Dendritic cell treated with granulocyte-macrophage colony-stimulating factor and Interleukin-4, amounts not matched to agents 40 ng/mL and 50 ng/mL, for 4 days (primary cell): ENCODE data around the gene CLBA1.
A peak's percentile ranks its signal among the peaks of the same experiment; 100 is the strongest.

Experiments used
- H3K27ac Mint-ChIP-seq: one replicate; pipeline ENCODE4 v1.8.0; 2022; ENCODE audit warnings: mild to moderate bottlenecking, mixed read lengths
- H3K27me3 Mint-ChIP-seq: one replicate; pipeline ENCODE4 v1.8.0; 2022; ENCODE audit warnings: mild to moderate bottlenecking, mixed read lengths
- H3K36me3 Mint-ChIP-seq: one replicate; pipeline ENCODE4 v1.8.0; 2022; ENCODE audit warnings: low read depth, mixed read lengths
- H3K4me1 Mint-ChIP-seq: one replicate; pipeline ENCODE4 v1.8.0; 2022; ENCODE audit warnings: low read depth, mixed read lengths
- H3K4me3 Mint-ChIP-seq: one replicate; pipeline ENCODE4 v1.8.0; 2022; ENCODE audit warnings: mild to moderate bottlenecking, moderate library complexity, mixed read lengths
- H3K9me3 Mint-ChIP-seq: one replicate; pipeline ENCODE4 v1.8.0; 2022; ENCODE audit warnings: mixed read lengths
- intact Hi-C: fragments of 100-400 bp; cut with micrococcal nuclease; formaldehyde crosslinking; loops from one replicate; pipeline ENCODE4 v1.15.0; 2022

The CLBA1 gene

DNA sequence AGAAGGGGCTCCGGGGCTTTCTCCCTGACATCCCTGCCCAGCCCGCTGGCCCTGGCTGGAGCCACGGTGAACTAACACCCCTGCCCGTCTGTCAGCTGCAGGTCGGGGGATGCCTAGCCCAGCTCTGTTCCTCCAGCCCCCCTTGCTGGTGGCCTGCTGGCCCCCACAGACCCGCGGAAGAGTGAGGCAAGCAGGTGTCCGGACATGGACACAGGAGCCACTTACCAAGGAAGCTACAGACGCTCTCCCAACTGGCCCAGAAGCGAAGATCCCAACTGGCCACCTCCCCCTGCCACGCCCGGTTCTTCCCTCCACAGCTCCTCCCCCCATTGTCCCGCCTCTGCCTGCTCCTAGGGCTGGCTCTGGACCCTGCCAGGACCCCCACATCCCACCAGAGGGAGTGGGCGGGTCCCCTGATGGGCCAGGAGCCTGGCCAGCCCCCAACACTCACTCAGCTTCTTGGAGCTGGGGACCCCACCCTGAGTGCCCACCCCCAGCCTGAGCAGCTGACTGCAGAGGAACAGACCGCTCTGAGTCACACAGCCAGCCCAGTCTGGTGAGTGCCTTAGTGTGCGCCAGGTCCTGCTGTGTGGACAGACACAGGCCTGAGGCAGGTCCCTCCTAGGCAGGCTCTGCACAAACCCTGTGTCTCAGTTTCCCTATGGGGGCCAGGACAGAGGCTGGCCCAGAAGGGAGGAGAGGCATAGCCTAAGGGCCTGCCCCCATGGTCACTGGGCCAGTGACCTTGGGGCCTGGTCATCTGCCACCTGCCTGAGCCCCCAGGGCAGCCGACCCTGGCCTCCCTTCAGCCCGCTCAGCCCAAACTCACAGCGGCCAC is 15.1 kb upstream of the CLBA1 start:
- intact Hi-C loops: no loop called here
- H3K9me3 Mint-ChIP-seq: no peaks in the 10 kb centered on the region
- H3K27me3 Mint-ChIP-seq: peaks cover 45% of the 10 kb centered on the region
- H3K4me1 Mint-ChIP-seq: peaks cover 6% of the 10 kb centered on the region
- H3K4me3 Mint-ChIP-seq: no peak overlapping the region
- no peak overlapping the region for H3K27ac Mint-ChIP-seq
- H3K36me3 Mint-ChIP-seq: no peaks in the 10 kb centered on the region

DNA sequence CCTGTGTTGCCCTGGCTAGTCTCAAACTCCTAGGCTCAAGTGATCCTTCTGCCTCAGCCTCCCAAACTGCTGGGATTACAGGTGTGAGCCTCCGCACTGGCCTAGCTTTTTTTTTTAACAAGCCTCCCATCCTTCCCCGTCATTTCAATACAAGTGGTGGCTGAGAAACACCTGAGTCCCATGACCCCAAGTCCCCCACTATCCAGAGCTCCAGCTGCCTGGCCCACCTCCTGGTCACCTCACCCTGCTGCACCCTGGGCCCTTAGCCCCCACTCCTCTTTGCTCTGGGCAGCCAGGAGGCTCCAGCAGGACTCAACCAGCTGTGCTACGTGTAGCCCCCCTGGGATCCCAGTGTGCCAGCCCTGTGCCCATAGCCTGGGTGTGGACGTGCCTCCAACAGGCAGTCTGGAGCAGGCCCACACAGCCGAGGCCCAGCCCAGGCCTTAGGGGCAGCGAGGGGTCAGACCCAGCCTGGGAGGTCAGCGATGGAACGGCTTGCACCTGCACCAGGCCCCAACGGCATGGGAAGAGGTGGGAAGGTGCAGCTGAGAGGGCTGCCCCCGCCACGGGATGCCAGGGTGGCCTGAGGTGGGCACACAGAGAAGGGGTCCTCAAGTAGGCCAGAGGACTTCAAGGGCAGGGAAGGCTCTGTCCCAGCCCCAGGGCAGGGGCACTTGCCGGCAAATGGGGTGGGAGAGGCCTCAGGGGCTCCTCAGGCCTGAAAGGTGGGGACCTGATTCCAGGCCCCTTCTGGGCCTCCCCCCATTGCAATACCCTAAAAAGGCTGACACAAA is 13.9 kb upstream of the CLBA1 start:
- Mint-ChIP-seq H3K27me3 (peaks cover 46% of the 10 kb centered on the region), H3K4me1 (peaks cover 11% of the 10 kb centered on the region), H3K4me3 (no peak overlapping the region), H3K27ac (no peak overlapping the region), H3K36me3 (no peaks in the 10 kb centered on the region), H3K9me3 (no peaks in the 10 kb centered on the region)
- intact Hi-C loops: no loop called here

DNA sequence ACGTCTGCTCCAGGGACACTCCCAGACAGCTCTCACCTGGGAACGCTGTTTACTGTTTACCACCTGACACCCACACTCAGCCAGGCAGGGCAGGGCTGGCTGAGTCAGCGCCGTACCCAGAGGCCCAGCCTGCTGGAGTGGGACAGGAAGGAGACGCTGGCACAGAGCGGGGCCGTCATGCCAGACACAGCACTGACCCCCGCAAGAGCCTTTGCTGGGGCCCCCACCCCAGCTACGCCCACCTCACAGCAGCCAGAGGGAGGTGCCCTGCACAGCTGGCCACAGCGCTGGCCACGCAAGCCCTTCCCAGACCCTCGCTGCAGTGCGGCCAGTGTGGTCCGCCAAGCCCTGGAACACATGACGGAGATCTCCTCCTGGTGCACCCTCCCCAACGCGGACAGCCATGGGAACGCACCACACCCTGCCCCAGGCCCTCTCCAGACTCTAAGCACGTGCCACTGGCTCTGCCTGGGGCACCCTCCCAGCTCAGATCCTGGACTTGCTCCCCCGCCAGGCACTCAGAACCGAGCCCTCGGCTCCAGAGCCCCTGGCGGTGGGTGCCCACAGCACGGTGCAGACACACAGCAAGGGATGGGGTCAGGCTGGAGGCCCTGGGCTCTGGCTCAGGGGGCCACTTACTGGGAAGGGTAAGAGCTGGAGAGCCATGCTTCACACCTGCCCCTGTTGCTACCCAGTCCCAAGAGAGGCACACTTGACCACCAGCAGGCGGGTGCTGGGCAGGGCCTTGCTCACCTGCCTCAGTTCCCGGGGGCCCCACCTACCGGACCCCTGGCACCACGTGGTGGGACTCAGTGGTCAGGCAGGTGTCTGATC is 13.1 kb upstream of the CLBA1 start:
- intact Hi-C loops: no loop called here
- H3K4me1 Mint-ChIP-seq: peaks cover 15% of the 10 kb centered on the region
- no peaks in the 10 kb centered on the region for H3K9me3 Mint-ChIP-seq
- no peak overlapping the region for H3K27ac Mint-ChIP-seq
- peaks cover 46% of the 10 kb centered on the region for H3K27me3 Mint-ChIP-seq
- H3K36me3 Mint-ChIP-seq: no peaks in the 10 kb centered on the region
- H3K4me3 Mint-ChIP-seq: no peak overlapping the region

DNA sequence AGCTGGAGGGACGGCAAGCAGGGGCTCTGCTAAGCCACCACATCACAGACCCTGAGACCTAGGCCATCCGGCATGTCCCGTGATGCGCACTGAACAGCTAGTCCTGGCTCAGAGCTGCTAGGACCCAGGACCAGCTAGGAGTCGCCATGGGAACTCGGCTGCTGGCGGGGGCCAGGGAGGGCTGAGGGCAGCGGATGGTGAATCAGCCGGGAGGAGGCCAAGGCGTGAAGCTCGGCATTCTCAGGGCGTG is 12.5 kb upstream of the CLBA1 start:
- H3K36me3 Mint-ChIP-seq: no peaks in the 10 kb centered on the region
- H3K4me3 Mint-ChIP-seq: no peak overlapping the region
- H3K27me3 Mint-ChIP-seq: peaks cover 43% of the 10 kb centered on the region
- H3K4me1 Mint-ChIP-seq: peaks cover 19% of the 10 kb centered on the region
- no peak overlapping the region for H3K27ac Mint-ChIP-seq
- H3K9me3 Mint-ChIP-seq: no peaks in the 10 kb centered on the region
- intact Hi-C loops: no loop called here

DNA sequence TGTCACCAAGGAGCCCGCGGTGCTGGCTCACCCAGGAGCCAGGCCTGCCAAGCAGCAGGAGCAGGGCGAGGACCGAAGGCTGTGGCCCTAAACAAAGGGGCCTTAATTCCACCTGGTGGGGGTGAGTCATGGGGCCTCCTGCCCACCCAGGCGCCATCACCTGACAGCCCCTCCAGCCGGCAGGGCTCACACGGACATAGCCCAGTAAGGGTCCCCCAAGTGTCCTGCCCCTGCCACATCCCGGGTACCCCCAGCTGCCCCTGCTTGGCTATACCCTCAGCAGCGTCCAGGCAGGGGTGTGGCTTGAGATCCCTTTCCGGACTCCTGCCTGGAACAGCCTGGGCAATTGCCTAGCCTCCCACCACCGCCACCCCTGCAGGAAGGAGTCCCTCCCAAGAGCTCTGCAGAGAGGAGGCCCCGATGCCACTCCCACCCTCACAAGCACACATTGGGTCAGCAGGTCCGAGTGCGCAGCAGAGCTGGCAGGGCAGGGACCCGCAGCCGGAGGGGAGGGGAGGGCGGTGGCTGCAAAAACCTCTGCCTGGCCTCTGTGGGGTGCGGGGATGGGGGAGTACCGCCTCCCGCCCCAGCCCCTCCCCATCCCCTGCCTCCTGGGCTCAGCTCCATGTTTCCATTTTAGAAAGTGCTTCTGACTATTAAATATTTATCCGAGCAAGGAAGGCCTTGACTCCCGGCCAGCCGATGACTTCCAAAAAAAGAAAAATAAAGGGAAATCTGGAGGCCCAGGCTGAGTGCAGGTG is 12.0 kb upstream of the CLBA1 start:
- H3K4me3 Mint-ChIP-seq: no peak overlapping the region
- intact Hi-C loops: no loop called here
- H3K4me1 Mint-ChIP-seq: peaks cover 21% of the 10 kb centered on the region
- H3K9me3 Mint-ChIP-seq: no peaks in the 10 kb centered on the region
- H3K27ac Mint-ChIP-seq: no peak overlapping the region
- no peaks in the 10 kb centered on the region for H3K36me3 Mint-ChIP-seq
- H3K27me3 Mint-ChIP-seq: peaks cover 40% of the 10 kb centered on the region

DNA sequence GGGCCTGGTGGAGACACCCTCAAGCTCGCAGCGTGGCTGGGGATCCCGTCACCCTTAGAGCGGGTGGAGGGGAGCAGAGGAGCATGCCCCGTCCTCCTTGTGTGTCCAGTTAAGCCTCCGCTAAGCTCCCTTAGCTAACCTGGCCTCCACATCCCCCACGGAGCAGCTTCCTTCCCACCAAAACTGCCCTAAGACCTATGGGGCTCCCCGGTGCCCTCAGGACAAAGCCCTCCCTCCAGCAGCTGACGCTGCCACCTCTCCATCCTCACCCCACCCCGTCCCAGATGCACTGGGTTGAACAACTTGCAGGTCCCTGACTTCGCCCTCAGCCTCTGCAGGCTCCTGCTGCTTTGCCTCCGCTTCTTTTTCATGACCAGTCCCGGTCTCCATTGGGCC is 11.4 kb upstream of the CLBA1 start:
- Mint-ChIP-seq H3K4me1 (peaks cover 27% of the 10 kb centered on the region), H3K27me3 (peaks cover 40% of the 10 kb centered on the region), H3K27ac (no peak overlapping the region), H3K9me3 (no peaks in the 10 kb centered on the region), H3K36me3 (no peaks in the 10 kb centered on the region), H3K4me3 (no peak overlapping the region)
- intact Hi-C loops: no loop called here

DNA sequence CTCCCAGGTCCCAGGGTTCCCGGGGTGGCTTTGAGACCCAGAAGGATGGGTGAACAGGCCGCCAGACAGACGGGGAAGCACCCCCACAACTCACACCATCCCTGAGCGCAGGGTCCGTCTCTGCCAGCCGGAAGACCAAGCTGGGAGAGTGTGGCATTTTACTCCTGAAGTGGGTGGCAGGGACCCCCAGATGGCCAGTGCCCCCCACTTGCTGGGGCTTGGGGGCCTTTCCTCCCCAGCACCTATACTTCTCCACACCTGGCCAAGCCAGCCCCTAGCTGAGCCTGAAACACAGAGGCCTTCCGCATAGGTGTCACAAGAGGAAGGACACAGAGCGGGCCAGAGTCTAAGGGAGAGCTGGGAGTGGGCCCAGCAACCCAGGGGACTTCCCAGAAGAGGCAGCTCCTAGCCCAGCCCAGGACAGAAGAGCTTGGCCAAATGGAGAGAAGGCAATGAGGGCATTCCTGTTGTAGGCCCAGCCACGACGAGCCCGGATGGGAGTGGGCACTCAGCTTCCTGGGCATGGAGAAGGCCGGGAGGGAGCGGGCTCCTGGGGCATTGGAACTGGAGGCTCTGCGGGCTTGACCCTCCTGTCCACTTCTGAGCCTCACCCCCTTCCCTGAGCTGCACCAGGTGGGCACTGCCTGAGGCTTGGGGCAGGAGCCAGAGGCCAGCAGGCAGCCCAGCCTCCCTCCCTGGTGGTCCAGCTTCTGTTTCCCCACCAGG is 10.8 kb upstream of the CLBA1 start:
- Mint-ChIP-seq H3K9me3 (no peaks in the 10 kb centered on the region), H3K4me3 (no peak overlapping the region), H3K4me1 (peaks cover 27% of the 10 kb centered on the region), H3K36me3 (no peaks in the 10 kb centered on the region), H3K27me3 (peaks cover 42% of the 10 kb centered on the region), H3K27ac (no peak overlapping the region)
- intact Hi-C loops: loop anchor here (5.0 kb wide), 1 partner anchor 112 kb away; no protein-coding TSS in a partner anchor

DNA sequence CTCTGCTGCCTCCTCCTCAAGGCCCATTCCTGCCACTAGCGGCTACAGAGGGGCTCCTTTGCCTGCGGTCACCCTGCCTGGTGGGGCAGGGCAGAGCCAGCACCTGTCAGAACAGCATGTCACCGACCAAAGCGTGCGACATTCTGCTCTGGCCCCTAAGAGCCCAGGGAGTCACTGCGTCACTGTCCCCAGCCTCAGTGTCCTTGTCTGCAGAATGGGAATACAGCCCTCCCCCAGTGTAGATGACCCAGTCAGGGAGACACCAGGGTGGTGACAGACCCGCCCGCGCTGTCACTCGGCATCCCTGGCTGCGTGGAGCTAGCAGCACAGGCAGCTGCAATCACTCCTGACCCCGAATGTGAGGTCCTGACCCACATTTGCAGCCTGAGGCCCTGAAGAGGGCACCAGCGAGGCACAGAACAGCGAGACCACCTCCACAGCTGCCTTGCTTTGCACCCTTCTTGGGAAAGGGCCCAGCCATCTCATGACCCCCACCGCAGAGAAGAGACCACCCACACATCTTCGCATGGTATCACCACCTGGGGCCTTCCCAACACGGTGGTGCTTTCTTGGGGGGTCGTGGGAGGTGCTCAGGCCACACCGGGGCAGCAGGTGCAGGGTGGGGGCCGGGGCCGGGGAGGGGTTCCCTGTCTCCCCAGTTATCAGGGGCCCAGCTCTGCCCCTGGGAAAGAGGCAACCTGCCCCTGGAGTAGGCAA is 9.9 kb upstream of the CLBA1 start:
- no peaks in the 10 kb centered on the region for H3K36me3 Mint-ChIP-seq
- intact Hi-C loops: loop anchor here (1.0 to 5.0 kb wide), 2 partner anchors 70 to 112 kb away; no protein-coding TSS in a partner anchor
- H3K27ac Mint-ChIP-seq: no peak overlapping the region
- H3K4me1 Mint-ChIP-seq: peaks cover 22% of the 10 kb centered on the region
- H3K4me3 Mint-ChIP-seq: no peak overlapping the region
- H3K27me3 Mint-ChIP-seq: peaks cover 49% of the 10 kb centered on the region
- no peaks in the 10 kb centered on the region for H3K9me3 Mint-ChIP-seq

DNA sequence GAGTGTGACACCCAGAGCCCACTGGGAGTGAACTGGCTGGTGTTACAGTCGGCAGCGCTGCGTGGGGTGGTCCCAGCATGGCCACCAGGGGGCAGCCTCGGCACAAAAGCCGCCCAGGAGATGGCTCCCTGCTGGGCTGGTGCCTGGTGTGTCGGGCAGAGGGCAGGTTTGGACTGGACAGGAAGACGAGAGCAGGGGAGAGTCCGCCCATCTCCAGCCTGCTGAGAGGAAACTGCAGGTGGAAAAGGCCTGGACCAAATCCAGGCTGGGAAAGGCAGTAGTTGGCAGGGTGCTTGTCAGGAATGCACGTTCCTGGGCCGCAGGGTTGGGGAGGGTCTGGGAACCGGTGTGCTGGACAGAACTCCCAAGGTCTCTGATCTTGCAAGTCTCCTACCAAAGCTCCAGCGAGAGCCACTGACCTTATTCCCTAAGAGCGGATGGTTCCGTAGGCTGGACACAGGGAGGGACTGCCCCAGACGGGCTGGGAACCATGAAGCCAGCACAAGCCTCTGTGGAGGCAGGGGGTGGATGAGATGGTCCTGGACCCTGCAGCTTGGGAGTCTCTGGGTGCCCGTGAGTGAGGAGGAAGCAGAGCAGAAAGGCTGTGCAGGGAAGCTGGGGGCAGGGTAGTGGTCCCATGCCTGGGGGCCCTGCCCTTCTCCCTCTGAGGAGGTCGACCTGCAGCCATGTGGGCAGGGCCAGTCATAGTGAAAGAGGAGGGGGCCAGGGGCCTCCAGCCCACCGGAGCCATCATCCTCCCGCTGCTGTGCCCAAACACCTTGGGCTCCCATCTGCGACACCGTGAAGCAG is 9.2 kb upstream of the CLBA1 start:
- peaks cover 57% of the 10 kb centered on the region for H3K27me3 Mint-ChIP-seq
- H3K9me3 Mint-ChIP-seq: no peaks in the 10 kb centered on the region
- H3K36me3 Mint-ChIP-seq: no peaks in the 10 kb centered on the region
- no peak overlapping the region for H3K27ac Mint-ChIP-seq
- H3K4me1 Mint-ChIP-seq: peaks cover 21% of the 10 kb centered on the region
- no peak overlapping the region for H3K4me3 Mint-ChIP-seq
- intact Hi-C loops: loop anchor here (1.0 to 5.0 kb wide), 2 partner anchors 69 to 111 kb away; no protein-coding TSS in a partner anchor

DNA sequence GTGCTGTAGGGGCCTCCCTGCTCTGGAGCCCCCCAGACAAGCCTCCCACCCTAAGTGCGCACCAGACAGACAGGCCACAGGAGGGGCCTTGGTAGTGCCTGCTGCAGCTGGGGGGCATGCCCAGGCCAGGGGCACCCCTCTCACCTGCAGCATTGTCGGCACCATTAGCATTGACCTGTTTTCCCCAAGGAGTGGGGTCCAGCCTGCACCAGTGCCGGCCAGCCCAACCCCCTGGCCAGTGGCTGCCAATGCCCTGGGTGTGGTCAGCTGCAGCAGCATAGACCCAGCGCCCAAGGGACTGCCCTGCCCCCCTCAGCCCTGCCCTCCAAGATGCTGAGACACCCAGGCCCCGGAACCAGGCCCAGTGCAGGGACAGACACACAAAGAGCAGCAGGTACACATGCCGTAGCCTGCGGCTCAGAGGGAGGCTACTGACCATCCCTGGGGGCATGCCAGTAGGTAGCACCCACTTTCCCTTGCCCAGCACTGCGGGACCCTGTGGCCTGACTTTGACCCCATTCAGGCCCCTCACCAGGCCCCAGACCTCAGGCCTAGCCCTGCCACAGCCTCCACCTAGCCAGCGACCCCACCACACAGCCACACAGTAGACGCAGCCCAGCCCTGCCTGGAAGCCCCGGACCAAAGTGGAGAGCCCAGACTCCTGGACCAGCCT is 8.4 kb upstream of the CLBA1 start:
- H3K4me1 Mint-ChIP-seq: peaks cover 21% of the 10 kb centered on the region
- intact Hi-C loops: loop anchor here (5.0 kb wide), 1 partner anchor 110 kb away; no protein-coding TSS in a partner anchor
- H3K9me3 Mint-ChIP-seq: no peaks in the 10 kb centered on the region
- H3K36me3 Mint-ChIP-seq: no peaks in the 10 kb centered on the region
- peak overlapping the region; percentile 26 for H3K27ac Mint-ChIP-seq
- peaks cover 60% of the 10 kb centered on the region for H3K27me3 Mint-ChIP-seq
- no peak overlapping the region for H3K4me3 Mint-ChIP-seq
